BJ (cell line): ENCODE measurements around the gene GCSAML. TPM values are rescaled to one million over a fixed set of nuclear protein-coding genes. Genes with fewer than 3 reads are reported as not detected.
A peak's percentile ranks its signal among the peaks of the same experiment; 100 is the strongest.

Source experiments
- CTCF ChIA-PET: fragments of 350-600 bp; formaldehyde crosslinking; extraction: SDS; loops from one replicate; lab custom pipeline; 2021; ENCODE audit warnings: antibody characterized with exemption, inconsistent platforms; lab: Yijun Ruan, JAX
- POLR2A ChIA-PET: fragments of 300-600 bp; sonication (Branson Sonifier 250); formaldehyde crosslinking; extraction: SDS; loops from one replicate; lab custom pipeline; 2021; ENCODE audit warnings: antibody characterized with exemption; lab: Charles Lee
- DNase-seq: peaks from one replicate; pipeline ENCODE4 v3.0.0-alpha.2; 2011; ENCODE audit warnings: low read depth
- H3K27me3 ChIP-seq: 2 replicates; pipeline ENCODE4 v1.6.0; 2011; ENCODE audit warnings: low read length; ENCODE audit not compliant: control insufficient read depth, insufficient read depth
- H3K36me3 ChIP-seq: 2 replicates; pipeline ENCODE4 v1.5.1; 2011; ENCODE audit warnings: low read length; ENCODE audit not compliant: control insufficient read depth, insufficient read depth
- H3K4me3 ChIP-seq: 2 replicates; pipeline ENCODE4 v1.5.1; 2011; ENCODE audit warnings: low read depth, mild to moderate bottlenecking, control low read depth, low read length
- CTCF ChIP-seq: IDR thresholded peaks from 2 replicates; pipeline ENCODE4 v1.5.1; 2011; ENCODE audit warnings: low read depth, mild to moderate bottlenecking, control low read depth, inconsistent platforms, low read length, moderate library complexity; ENCODE audit not compliant: insufficient read depth
- polyA plus RNA-seq: library from polyadenylated mRNA; depleted of rRNA; stranded (reverse); fragments of >200 nt; gene quantifications from 2 replicates; pipeline ENCODE4 v1.2.3, GENCODE V29; 2011

GCSAML gene
- polyA plus RNA-seq, 1 experiment: not detected

- H3K36me3 ChIP-seq: no peaks in the 10 kb centered on the region
- no peak for DNase-seq
- ChIA-PET POLR2A (no interaction called here), CTCF (no interaction called here)
- no peak overlapping the region for H3K4me3 ChIP-seq
- H3K27me3 ChIP-seq: no peaks in the 10 kb centered on the region
- TF ChIP-seq CTCF: no peak
Measured at GRCh38 chr1:247528812-247529474, 20.0 kb upstream of the GCSAML start.

DNA sequence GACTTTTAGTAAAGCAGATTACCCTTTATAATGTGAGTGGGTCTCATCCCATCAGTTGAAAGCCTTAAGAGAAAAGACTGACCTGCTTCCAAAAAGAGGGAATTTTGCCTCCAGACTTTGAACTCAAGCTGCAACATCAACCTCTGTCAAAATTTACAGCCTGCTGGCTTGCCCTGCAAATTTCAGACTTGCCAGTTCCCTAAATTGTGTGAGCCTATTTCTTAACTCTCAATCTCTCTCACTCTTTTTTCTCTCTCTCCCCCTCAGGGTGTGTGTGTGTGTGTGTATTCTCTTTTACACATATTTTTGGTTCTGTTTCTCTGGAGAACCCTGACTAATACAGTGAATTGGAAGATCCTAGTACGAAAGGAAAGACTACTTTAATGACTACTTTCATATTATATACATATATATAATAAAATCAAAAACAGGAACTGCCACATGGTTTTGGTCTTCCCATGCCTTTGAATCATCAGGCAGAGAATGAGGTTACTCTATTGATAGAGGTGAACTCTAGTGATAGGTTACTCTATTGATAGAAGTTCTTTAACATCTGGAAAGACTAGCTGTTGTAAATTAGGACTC, 19.1 kb upstream of the GCSAML start:
- H3K36me3 ChIP-seq: no peaks in the 10 kb centered on the region
- TF ChIP-seq CTCF: no peak
- ChIA-PET CTCF (no interaction called here), POLR2A (no interaction called here)
- DNase-seq: no peak
- no peak overlapping the region for H3K4me3 ChIP-seq
- H3K27me3 ChIP-seq: no peaks in the 10 kb centered on the region

DNA sequence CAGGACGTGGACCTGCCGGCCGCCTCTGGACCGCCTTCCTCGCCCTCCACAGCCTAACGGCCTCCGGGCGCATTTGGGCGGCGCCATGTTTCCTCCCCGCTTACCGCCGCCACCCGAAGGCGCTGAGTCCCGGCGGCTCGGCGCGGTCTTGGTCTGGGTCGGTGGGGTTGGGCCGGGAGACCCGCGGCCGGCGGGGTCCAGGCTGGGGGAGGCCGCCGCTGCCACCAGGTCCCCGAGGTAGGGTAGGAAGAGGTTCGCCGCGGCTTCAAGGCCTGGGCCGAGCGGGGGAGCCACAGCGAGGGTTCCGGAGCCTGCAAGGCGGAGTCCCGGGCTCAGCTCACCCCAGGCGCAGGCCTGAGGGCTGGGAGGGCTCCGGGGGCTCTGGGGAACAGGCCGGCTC, 18.1 kb upstream of the GCSAML start:
- no peaks in the 10 kb centered on the region for H3K27me3 ChIP-seq
- no peak for TF ChIP-seq CTCF
- POLR2A ChIA-PET: no interaction called here
- no peak overlapping the region for H3K4me3 ChIP-seq
- CTCF ChIA-PET: no interaction called here
- no peaks in the 10 kb centered on the region for H3K36me3 ChIP-seq
- no peak for DNase-seq

DNA sequence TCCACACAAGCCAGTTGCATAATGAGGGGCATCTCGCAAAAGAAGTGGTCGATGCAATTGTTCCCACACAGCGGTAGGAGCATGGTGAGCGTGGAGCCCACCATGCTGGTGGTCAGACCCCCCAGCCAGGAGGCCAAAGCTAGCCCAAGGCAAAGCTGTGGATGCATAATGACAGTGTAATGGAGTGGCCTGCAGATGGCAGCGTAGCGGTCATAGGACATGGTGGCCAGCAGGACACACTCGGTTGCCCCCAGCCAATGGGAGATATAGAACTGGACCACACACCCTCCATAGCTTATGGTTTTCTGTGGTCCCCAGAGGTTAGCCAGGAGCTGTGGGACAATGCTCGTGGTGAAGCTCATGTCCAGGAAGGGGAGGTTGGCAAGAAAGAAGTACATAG, 17.0 kb upstream of the GCSAML start:
- TF ChIP-seq CTCF: no peak
- ChIA-PET POLR2A (no interaction called here), CTCF (no interaction called here)
- H3K4me3 ChIP-seq: no peak overlapping the region
- H3K36me3 ChIP-seq: no peaks in the 10 kb centered on the region
- DNase-seq: no peak
- no peaks in the 10 kb centered on the region for H3K27me3 ChIP-seq

DNA sequence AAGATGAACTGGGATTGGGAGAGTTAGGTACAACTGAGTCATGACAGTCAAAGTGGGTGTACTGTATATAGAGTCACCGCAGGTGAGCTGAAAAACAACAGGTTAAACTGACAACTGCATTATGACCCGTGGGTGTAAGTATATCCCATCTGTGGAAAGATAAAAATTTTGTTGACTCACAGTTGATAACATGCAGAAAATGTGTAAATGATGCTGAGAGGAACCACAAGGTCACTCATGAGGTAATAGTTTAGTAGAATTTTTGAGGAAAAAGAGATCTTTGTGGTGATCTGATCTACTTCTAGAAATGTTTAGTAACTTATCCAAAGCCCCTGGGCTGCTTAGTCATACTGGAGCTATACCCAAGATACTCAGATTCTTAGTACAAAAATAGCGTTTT, 13.5 kb upstream of the GCSAML start:
- no peak for TF ChIP-seq CTCF
- no peaks in the 10 kb centered on the region for H3K36me3 ChIP-seq
- ChIA-PET POLR2A (no interaction called here), CTCF (interaction anchor here (0.7 kb wide), 1 partner anchor 12 kb away, joined by 3 read pairs; no protein-coding TSS in a partner anchor)
- H3K4me3 ChIP-seq: no peak overlapping the region
- H3K27me3 ChIP-seq: no peaks in the 10 kb centered on the region
- peak; percentile 21 for DNase-seq
